HG02870 (cell line): ENCODE results near the gene C1orf116.
A peak's percentile ranks its signal among the peaks of the same experiment; 100 is the strongest.
"Not testable (repeated sequence)": the region's sequence is repeated elsewhere in the genome, so short reads cannot be mapped to it uniquely, and the experiment has no call there.

Experiments used
- ATAC-seq: cut with Tn5 transposase; IDR thresholded peaks from one replicate; pipeline ENCODE4 v1.9.1; 2021; ENCODE audit warnings: mild to moderate bottlenecking, moderate library complexity; ENCODE audit not compliant: unreplicated experiment

Gene C1orf116

DNA sequence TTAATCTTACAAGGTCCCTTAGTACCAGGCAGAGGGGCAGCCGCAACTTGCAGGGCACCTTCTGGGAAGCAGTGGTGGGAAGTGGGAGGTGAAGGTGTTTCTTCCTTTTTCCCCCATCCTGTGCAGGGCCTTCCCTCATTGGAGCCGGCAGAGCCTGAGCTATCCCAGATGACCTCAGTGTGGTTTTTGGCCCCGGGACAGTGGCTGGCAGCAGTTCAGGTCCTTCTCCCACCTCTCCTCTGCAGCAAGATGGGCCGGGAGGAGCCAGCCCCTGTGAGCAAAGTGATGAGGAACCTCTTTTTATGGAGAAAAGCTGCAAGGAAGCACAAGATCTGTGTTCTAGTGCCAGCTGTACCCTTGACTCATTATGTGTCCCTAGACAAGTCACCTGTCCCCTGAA lies 27.3 kb upstream of the C1orf116 start:
- ATAC-seq, result no peak

DNA sequence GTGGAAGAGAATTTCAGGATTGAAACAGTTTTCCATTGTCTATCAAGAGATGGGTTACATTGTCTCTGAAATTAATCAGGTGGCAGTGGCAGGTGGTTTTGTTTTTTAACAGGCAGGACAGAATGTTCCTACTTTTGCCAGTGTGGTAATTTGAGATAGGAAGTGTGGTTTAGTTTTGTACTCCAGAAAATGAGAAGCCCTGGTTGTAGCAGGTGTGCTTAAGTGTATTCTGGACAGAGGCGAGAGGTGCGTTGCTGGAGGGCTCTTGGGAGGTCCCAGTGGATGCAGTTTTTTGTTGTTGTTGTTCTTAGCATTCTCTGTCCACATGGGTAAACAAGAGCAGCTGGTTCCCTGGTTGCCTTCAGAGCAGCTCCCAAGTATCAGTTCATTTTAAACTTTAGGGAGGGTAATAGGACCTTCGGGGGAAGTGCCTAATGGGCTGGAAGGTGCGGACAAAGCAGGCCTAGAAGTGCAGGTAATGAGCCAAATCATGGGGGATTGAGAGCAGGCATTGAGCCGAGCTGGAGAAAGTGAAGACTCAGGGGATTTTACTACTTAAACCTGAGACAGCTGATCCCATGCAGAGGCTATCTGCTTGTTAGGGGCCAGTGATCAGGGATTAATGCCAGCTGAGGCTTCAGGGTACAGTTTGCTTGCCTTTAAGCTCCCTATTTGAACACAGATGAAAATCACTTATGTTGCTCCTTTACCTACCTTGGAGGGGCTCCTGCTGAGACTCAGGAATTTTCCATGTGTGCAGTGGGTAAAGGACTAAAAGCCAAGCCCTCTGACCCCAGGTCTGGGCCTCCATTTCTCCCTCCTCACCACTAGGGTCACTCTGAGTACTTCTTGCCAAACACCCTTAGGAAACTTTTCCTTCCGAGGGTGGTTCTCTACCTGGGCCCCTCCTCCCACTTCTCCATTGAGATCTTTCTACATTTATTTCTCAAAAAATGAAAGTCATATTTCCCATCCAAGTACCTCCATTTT lies 26.6 kb upstream of the C1orf116 start:
- no peak for ATAC-seq

DNA sequence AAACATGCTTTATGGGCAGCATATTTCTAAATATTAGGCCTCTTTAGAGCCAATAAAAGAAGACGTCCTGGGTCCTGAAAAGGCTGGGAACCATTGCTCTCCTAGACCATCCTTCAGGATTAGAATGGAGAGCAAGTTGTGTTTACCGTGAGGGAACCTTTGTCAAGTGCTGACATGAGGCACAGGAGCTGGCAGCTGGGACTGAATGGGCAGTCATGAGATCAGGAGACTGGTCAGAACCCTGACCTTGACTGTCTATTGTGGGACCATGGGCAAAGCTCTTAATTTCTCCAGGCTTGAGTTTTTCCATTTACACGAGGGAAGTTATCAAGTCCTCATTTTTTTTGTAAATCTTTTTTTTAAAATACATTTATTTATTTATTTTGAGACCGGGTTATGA lies 25.7 kb upstream of the C1orf116 start:
- no peak for ATAC-seq

DNA sequence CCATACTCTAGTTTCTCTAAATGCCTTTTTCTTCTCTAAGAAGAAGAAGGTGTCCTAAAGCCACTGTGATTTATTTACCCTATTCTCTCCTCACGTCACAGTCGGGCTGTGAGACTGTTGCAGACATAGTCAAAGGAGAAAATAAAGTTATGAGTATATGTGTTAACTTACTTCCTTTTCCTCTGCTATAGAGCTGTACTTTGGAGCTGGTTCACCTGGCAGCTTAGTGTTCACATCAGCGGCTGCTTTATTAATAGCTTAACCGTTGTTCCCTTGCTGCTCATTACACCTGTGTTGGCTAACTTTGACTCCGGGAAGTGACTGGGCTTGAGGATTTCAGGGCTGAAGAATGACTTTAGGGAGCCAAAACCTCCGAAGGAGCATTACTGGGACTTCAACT lies 24.1 kb upstream of the C1orf116 start:
- no peak for ATAC-seq

DNA sequence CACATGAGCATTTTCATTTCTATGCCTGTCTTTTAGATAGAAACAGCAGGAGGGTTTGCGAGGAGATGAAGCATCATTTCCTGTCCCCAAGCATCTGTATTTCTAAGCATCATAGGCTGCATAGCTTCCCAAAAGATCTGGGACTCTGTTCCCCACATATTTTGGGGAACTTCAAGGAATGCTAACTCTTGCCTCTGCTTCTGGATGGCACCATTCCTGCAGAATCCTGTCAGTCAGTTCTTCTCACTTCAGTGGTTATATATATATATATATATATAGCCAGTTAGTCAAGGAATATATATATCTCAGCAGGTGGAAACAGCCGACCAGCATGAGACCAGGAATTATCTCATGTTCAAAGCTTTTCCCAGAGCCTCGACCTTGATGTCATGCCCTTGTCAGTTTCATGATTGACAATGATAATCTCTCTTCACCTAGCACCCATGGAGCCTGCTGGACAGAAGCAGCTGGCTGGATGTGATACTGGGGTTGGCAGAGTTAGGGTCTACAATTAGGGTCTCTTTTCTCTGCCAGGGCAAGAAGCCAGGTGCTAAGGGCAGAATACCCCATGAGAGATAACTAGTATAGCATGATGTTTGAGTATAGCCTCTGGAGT lies 22.9 kb upstream of the C1orf116 start:
- no peak for ATAC-seq

DNA sequence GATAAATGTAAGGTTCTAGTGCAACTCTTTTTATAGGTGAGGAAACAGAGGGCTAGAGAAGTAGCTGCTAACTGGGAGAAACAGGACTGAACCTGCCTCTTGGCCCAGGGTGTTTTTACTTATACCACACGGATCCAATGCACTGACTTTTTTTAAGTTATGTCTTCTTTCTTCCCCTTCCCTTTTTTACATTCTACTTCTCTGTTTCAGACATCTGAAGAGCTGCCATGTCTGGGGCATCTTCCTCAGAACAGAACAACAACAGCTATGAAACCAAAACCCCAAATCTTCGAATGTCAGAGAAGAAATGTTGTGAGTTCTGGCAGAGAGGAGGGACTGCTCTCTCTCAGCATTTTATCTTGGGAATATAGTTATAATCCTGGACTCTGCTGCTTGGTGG lies 21.9 kb upstream of the C1orf116 start:
- no peak for ATAC-seq

DNA sequence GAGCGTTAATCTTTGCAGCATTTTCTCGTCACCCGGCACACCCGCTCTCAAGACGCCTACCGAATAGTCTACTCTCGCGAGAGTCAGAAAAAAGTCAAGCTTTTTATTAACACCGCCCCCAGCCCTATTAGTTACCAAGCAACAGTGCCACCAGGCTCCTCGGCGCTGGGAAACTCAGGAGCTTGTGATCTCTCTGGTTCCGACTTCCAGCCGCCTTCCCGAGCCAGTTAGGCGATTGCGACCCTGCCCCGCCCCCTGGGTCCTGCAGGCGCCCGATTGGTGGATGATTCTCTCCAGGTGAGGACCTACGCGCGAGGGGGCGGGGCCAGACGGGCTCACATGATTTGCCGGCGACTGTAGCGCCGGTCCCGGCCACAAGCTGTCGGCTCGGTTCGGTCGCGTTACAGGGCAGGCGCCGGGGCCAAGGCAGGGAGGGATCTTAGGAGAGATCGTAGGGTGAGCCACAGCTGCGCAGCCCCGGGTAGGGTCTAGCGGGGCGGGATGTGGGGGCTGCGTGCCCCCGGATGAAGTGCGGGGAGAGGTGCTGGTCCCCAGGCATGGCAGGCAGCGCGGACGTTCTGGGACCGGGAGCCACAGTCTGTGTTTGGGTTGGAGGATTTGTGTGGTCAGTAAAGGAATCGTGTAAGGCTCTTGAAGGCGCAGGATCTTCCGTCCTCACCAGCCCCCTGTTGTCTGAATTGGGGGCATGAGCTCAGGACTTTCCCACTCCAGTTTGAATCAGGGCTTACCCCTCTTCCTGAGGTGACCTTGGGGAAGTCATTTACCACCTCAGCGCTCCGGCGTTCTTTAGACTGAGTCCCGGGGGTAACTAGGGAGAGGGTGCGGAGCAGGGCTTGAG lies 20.6 kb upstream of the C1orf116 start, which contains the start of gene PFKFB2:
PFKFB2 (plus strand) TSS at position 365 of the 859 bp plus-strand sequence. CDS start 1,443 bp downstream, outside the sequence.
- ATAC-seq, result peak; percentile 71

DNA sequence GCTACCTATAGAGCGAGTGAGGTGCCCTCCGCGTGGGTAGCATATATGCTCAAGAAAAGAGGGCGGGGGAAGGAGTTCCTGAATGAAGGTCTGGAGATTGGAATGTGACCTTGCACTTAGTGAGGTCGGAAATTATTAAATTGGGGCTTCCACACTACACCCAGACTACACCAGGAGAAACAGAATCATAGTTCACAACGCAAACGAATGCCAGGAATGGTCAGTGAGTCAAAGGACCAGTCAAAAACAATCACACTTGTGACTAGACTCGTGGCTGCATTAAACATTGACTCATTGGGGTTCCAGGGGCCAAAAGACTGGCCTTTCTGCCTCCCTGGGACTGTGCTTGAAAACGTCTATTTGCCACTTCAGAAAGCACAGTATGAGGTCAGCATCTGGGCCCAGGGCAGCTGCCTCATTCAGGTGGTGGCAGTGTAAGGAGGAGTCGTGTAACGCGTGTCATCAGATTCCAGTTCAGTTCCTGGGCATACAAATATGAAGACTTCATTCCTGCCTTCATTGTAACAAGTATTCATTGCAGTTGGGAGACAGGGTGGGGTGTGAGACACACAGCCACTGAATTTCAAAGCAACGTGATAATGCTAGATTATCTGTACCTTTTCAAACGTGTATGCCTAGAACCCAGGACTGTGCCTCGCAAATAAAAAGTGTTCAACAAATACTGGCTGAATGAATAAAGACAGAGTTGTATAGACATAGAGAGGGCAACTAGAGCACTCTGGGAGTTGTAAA lies 18.8 kb upstream of the C1orf116 start, which contains the start of gene YOD1:
YOD1 (minus strand) TSS at position 18 of the 753 bp plus-strand sequence. CDS start 178 bp downstream, outside the sequence.
- ATAC-seq, result no peak

DNA sequence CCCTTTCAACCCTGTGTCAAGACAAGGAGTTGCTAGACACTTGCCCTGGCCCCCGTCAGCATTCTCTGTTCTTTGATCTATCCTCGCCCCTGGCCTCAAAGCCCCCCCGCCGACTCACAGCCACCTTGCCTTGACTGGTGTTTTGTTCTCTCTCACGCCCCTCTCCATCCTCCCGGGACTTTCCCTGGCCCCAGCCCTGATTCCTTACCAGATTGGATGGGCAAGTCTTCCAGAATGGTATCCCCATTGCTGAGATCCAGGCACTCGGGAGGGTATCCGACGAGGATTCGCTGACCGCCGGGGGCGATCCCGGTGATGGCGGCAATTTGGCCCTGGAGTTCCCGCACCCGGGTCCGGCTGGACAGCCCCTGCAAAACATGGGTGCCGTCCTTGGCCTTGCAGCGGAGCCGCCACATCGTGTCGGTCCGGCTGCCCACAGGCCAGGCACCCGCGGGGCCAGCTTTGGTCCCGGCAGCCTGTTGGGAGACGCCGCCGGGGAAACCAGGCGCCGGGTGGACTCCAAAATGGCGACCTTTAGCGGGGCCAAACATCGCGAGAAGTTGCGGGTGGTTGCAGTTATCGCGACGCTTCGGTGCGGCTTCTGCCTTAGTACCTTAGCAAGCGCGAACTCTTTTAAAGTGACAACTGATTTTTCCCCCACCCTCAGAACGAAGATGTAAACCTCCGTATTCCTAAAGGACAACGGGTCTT lies 18.1 kb upstream of the C1orf116 start:
- ATAC-seq, result peak; percentile 45

DNA sequence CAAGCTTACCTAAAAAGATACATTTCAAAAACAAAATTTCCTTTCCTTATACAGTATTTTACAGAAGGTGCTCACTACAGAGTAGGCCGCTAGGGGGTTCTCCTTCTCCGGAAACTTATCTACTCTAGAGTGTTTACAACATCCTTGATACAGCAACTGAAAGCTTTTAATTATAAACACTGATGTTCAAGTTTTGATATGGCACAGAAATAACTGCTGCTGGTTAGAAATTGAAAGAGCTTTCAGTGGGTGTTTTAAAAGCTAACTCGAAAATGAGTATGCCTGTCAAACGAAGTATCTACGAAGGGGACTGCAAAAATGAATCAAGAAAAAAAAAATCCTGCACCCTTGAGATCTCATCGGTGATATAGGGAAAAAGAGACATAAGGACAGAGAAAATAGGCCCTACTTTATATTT lies 17.4 kb upstream of the C1orf116 start:
- no peak for ATAC-seq

DNA sequence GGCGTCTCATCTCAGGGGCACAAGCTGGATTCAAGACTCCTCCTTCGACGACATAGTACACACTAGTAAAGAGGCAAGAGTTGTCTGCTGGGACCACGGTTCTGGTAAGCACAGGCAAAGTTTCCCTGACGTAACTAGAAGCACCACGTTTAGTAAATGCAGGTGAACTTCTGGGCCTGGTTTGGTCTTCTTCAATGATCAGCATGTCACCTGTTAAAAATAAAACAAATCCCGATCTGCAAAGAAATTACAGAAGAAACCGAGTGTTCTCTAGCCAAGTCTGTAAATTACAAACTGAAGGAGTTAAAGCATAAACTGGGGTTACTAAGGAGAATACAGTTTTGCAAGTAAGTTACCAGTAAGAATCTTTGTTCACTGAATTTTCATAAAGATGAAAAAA lies 17.0 kb upstream of the C1orf116 start:
- ATAC-seq, result no peak

DNA sequence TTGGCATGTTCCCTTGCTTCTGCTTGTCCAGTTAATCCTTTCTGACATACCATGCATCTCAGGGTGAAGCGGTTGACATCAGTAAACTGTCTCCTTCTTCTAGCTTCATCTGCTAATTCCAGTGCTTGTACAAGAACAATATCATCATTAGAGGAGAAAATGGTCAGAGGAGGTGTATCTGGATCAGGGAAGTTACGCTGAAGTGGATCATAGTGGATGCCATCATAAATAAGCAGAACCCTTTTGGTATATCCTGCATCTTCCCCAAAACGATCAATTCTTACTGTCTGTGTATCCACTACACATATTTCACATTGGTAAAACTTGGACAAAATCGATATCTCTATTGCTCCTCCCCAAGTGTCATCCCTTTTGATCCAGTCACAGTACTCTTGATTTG lies 16.5 kb upstream of the C1orf116 start:
- ATAC-seq, result no peak

DNA sequence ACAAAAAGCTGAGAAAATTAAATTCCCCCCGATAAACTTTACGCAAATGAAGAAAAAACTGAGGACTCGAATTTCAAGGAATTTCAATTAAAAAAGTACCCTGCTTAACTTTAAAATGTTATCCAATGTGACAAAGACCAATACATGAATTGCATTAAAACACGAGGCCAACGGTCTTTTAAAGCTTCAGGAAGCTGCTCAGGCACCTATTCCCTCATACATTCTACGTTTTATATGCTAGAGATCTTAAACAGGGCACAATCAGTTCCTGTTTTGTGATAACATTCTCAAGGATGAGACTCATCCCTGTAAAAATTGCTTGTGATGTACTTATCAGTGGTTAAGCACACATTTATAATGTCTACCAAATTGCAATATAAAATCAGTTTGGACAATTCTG lies 15.5 kb upstream of the C1orf116 start:
- ATAC-seq, result no peak

DNA sequence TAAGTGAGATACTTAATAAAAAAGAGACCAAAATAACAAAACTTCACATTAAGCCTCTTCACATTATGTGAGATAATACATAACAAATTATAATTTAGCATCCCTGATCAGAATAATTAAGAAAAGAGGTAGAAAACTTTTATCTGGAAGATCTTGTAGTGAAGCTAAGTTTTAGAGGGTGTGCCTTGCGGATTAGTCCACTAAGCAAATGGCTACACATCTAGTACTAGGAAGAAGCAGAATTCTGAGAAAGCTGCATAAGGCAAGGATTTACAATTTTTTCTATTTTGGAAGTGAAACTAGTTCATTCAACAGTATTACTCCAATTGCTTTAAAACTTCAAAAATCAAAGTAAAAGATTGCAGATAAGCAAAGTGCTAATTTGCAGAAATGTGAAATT lies 14.9 kb upstream of the C1orf116 start:
- ATAC-seq, result no peak

DNA sequence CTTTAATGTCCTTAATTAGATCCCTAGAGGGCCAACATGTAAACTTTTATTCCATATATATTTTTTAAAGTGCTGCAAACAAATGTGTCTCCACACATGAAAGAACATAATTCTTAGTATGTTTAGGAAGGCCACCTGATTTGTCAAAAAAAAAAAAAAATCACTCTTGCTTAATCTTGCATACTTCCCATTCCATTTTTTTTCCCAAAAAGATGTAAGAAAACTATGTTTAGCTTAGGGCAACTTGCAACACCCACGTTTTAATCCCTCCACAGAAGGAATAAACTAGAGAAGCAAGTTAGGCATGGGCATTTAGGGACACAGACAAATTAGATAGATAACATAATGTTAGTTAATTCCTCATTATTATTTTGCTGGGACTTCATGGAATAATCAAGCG lies 12.9 kb upstream of the C1orf116 start:
- no peak for ATAC-seq

DNA sequence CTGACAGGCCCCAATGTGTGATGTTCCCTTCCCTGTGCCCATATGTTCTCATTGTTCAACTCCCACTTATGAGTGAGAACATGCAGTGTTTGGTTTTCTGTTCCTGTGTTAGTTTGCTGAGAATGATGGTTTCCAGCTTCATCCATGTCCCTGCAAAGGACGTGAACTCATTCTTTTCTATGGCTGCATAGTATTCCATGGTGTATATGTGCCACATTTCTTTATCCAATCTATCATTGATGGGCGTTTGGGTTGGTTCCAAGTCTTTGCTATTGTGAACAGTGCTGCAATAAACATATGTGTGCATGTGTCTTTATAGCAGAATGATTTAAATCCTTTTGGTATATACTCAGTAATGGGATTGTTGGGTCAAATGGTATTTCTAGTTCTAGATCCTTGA lies 8.8 kb upstream of the C1orf116 start:
- ATAC-seq, result not testable (repeated sequence)

DNA sequence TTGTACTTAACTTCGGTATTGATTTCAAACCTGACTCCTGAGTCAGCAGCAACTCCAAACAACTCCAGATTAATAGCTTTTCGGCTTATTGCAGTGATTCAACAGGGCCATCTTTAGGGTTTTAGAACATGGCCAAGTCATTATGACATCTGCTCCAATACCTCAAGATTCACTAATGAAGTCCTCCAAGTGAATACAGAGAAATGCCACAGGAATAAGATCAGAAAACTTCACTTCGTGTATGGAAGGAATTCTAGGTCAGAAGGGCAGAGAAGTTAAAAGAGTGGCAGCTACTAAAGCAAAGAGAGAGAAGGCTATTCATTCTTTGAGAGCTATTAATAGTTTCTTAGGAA lies 7.6 kb upstream of the C1orf116 start:
- no peak for ATAC-seq

DNA sequence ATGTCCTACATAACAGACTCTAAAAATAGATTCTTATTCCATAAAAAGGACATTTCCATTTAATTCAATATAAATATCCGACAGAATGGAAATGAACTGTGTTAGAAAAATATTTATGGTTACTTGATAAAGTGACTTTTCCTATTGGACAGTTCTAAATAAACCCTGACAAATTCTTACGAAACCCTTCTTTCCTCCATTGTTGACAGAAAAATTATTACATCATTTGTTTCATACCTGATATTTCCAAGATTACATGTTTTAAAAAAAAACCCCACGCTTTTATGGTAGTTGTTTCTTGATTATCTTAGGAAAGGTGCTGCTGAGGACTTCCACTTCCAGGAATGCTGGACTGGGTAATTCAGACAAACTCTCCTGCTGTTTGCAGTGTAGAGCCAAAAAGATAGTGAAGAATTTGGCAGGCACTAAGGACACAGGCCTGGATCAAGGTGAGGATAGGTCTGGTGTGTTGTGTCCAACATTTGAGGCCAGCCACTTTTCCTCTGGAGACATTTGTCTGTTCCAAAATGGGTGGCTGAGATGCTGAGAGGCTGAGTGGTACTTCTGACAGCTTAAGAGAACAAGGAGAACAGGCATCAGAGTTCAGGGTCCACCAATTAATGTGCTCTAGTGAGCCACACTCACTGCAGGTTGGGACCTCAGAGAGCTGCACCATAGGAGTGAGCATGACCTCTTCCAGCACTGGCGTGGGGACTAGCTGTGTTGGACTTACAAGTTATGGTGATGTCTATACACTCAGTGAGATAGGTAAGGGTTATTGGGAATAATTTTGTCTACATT lies 7.0 kb upstream of the C1orf116 start:
- ATAC-seq, result no peak

DNA sequence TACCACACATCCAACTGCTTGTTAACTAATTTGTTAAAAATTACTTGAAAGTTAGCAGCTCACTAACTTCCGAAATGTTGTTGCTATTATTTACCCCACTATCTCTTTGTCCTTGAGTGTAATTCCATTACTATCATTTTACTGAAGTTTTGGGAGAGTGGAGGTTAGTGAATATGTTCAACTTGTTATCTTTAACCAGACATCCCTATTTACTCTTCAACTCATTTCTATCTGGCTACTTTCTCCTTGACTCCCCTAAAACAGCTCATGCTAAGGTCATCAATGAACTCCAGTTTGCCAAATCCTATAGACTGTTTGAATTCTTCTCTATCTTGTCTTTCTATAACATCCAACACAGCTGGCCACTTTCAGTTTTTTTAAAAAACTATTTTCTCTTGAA lies 4.3 kb upstream of the C1orf116 start:
- ATAC-seq, result no peak
